A673 (cell line): ENCODE measurements around the gene TRIP13. TPM values are rescaled to one million over a fixed set of nuclear protein-coding genes. Genes with fewer than 3 reads are reported as not detected.

Experiments used
- BruUV-seq: library from RNA; stranded (reverse); fragments of 400-500 nt; replicated peaks from 2 replicates; lab custom pipeline; 2021; lab: Mats Ljungman, UMichigan
- CTCF ChIA-PET: fragments of 300-600 bp; sonication (Branson Sonifier 250); formaldehyde crosslinking; loops from one replicate; lab custom pipeline; 2022; ENCODE audit warnings: antibody characterized with exemption; lab: Charles Lee
- POLR2A ChIA-PET: fragments of 300-600 bp; sonication (Branson Sonifier 250); formaldehyde crosslinking; loops from one replicate; lab custom pipeline; 2022; ENCODE audit warnings: antibody characterized with exemption; ENCODE audit not compliant: low non-redundant PET; lab: Charles Lee
- DNase-seq: peaks from one replicate; pipeline ENCODE4 v3.0.0-alpha.2; 2015; ENCODE audit warnings: low spot score
- H3K27ac ChIP-seq: fragments of 200-600 bp; sonication (generic); 2 replicates; pipeline ENCODE4 v1.5.1; 2016; ENCODE audit warnings: mixed run types, low read depth, mild to moderate bottlenecking, mixed read lengths, antibody characterized with exemption, low read length; ENCODE audit not compliant: poor library complexity, severe bottlenecking
- H3K27me3 ChIP-seq: fragments of 200-600 bp; sonication (generic); replicated peaks from 2 replicates; pipeline ENCODE4 v1.6.1; 2017; ENCODE audit warnings: mixed run types, low read depth, mild to moderate bottlenecking, mixed read lengths, antibody characterized with exemption, low read length; ENCODE audit not compliant: insufficient read depth, poor library complexity
- H3K36me3 ChIP-seq: fragments of 200-600 bp; sonication (generic); 2 replicates; pipeline ENCODE4 v1.6.1; 2016; ENCODE audit warnings: mixed run types, mild to moderate bottlenecking, mixed read lengths, antibody characterized with exemption, low read length; ENCODE audit not compliant: insufficient read depth, poor library complexity, severe bottlenecking
- H3K4me1 ChIP-seq: fragments of 200-600 bp; sonication (generic); 2 replicates; pipeline ENCODE4 v1.6.1; 2017; ENCODE audit warnings: mixed run types, mild to moderate bottlenecking, mixed read lengths, antibody characterized with exemption, low read length; ENCODE audit not compliant: insufficient read depth, poor library complexity, severe bottlenecking
- H3K4me3 ChIP-seq: fragments of 200-600 bp; sonication (generic); 2 replicates; pipeline ENCODE4 v1.5.1; 2016; ENCODE audit warnings: low read depth, mixed run types, mild to moderate bottlenecking, mixed read lengths, low read length; ENCODE audit not compliant: poor library complexity, severe bottlenecking
- H3K9me3 ChIP-seq: fragments of 200-600 bp; sonication (generic); 2 replicates; pipeline ENCODE4 v1.6.1; 2016; ENCODE audit warnings: mixed run types, low read depth, mild to moderate bottlenecking, mixed read lengths, antibody characterized with exemption, low read length; ENCODE audit not compliant: poor library complexity, severe bottlenecking
- EZH2 ChIP-seq: fragments of 200-600 bp; sonication (generic); IDR thresholded peaks from 2 replicates; pipeline ENCODE4 v1.6.1; 2017; ENCODE audit warnings: borderline replicate concordance, low read depth, mild to moderate bottlenecking, mixed read lengths, antibody characterized with exemption, low read length; ENCODE audit not compliant: poor library complexity, severe bottlenecking
- intact Hi-C: fragments of 100-400 bp; cut with micrococcal nuclease; formaldehyde crosslinking; loops from one replicate; pipeline ENCODE4 v1.10.0; 2022; ENCODE audit not compliant: unreplicated experiment
- total RNA-seq: library from RNA; stranded (reverse); gene quantifications from 2 replicates; pipeline ENCODE4 v1.2.3, GENCODE V29; 2021
- TF ChIP-seq, protein P1 (sequence below): fragments of 300-800, 200-600 bp; sonication (generic); conservative IDR thresholded peaks from 2 replicates; pipeline ENCODE4 v1.5.1; 2017; ENCODE audit warnings: low read depth, mild to moderate bottlenecking, antibody characterized with exemption, low read length, moderate library complexity, mixed read lengths

TRIP13 gene
- total RNA-seq, 1 experiment from 2014 or later, result 69.1 TPM

GRCh38 chr5:886716-887325, 5.9 kb upstream of the TRIP13 start:
- BruUV-seq, result no TSS peak
- DNase-seq, result no peak
- ChIA-PET POLR2A (no interaction called here), CTCF (no interaction called here)
- H3K27me3 ChIP-seq, result no peaks in the 10 kb centered on the region
- peaks cover 88% of the 10 kb centered on the region for H3K36me3 ChIP-seq
- H3K4me1 ChIP-seq, result no peaks in the 10 kb centered on the region
- TF ChIP-seq EZH2, result no peak
- TF ChIP-seq, protein P1, sequence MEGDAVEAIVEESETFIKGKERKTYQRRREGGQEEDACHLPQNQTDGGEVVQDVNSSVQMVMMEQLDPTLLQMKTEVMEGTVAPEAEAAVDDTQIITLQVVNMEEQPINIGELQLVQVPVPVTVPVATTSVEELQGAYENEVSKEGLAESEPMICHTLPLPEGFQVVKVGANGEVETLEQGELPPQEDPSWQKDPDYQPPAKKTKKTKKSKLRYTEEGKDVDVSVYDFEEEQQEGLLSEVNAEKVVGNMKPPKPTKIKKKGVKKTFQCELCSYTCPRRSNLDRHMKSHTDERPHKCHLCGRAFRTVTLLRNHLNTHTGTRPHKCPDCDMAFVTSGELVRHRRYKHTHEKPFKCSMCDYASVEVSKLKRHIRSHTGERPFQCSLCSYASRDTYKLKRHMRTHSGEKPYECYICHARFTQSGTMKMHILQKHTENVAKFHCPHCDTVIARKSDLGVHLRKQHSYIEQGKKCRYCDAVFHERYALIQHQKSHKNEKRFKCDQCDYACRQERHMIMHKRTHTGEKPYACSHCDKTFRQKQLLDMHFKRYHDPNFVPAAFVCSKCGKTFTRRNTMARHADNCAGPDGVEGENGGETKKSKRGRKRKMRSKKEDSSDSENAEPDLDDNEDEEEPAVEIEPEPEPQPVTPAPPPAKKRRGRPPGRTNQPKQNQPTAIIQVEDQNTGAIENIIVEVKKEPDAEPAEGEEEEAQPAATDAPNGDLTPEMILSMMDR, result no peak
- no peaks in the 10 kb centered on the region for H3K9me3 ChIP-seq
- no peak overlapping the region for H3K4me3 ChIP-seq
- intact Hi-C loops, result no loop called here
- no peak overlapping the region for H3K27ac ChIP-seq

- Histone ChIP-seq H3K4me3 (no peak overlapping the region), H3K4me1 (no peaks in the 10 kb centered on the region), H3K36me3 (peaks cover 81% of the 10 kb centered on the region), H3K27ac (no peak overlapping the region), H3K9me3 (no peaks in the 10 kb centered on the region), H3K27me3 (no peaks in the 10 kb centered on the region)
- no peak for DNase-seq
- intact Hi-C loops, result no loop called here
- POLR2A ChIA-PET, result no interaction called here
- TF ChIP-seq, protein P1, result no peak
- TF ChIP-seq EZH2, result no peak
- CTCF ChIA-PET, result no interaction called here
- BruUV-seq, result no TSS peak
Measured at GRCh38 chr5:887947-888637, 4.6 kb upstream of the TRIP13 start.

- TF ChIP-seq EZH2, result no peak
- TF ChIP-seq, protein P1, result no peak
- POLR2A ChIA-PET, result no interaction called here
- H3K4me1 ChIP-seq, result no peaks in the 10 kb centered on the region
- CTCF ChIA-PET, result no interaction called here
- intact Hi-C loops, result no loop called here
- H3K36me3 ChIP-seq, result peaks cover 76% of the 10 kb centered on the region
- no peak for DNase-seq
- H3K4me3 ChIP-seq, result no peak overlapping the region
- H3K9me3 ChIP-seq, result no peaks in the 10 kb centered on the region
- H3K27ac ChIP-seq, result no peak overlapping the region
- no peaks in the 10 kb centered on the region for H3K27me3 ChIP-seq
- no TSS peak for BruUV-seq
Measured at GRCh38 chr5:888638-889035, 4.0 kb upstream of the TRIP13 start.
